Activated CD4-positive, alpha-beta T cell treated with anti-CD3 and anti-CD28 coated beads for 36 hours (primary cell): Measurements from ENCODE around the gene ADGB. TPM values are rescaled to one million over a fixed set of nuclear protein-coding genes. Genes with fewer than 3 reads are reported as not detected.
"Not testable (repeated sequence)": the region's sequence is repeated elsewhere in the genome, so short reads cannot be mapped to it uniquely, and the experiment has no call there.

Source experiments
- ATAC-seq: fragments of 200-7000 bp; cut with Tn5 transposase; one replicate; pipeline ENCODE4 v1.10.0; 2021; ENCODE audit warnings: mild to moderate bottlenecking, moderate library complexity
- CTCF ChIA-PET: fragments of 350-600 bp; sonication (Branson Sonifier 250); formaldehyde crosslinking; loops from one replicate; lab custom pipeline; 2021; ENCODE audit warnings: antibody characterized with exemption; lab: Charles Lee
- POLR2A ChIA-PET: fragments of 350-600 bp; sonication (Branson Sonifier 250); formaldehyde crosslinking; loops from one replicate; lab custom pipeline; 2021; ENCODE audit warnings: antibody characterized with exemption, inconsistent platforms; lab: Charles Lee
- DNase-seq: peaks from one replicate; pipeline ENCODE4 v3.0.0-alpha.2; 2020
- H3K27ac Mint-ChIP-seq: one replicate; pipeline ENCODE4 v1.8.0; 2021; ENCODE audit warnings: mixed read lengths
- H3K27me3 Mint-ChIP-seq: one replicate; pipeline ENCODE4 v1.8.0; 2021; ENCODE audit warnings: mixed read lengths
- H3K36me3 Mint-ChIP-seq: one replicate; pipeline ENCODE4 v1.8.0; 2021; ENCODE audit warnings: low read depth, mixed read lengths
- H3K4me1 Mint-ChIP-seq: one replicate; pipeline ENCODE4 v1.8.0; 2021; ENCODE audit warnings: mixed read lengths
- H3K4me3 Mint-ChIP-seq: one replicate; pipeline ENCODE4 v1.8.0; 2021; ENCODE audit warnings: mild to moderate bottlenecking, moderate library complexity, mixed read lengths
- H3K9me3 Mint-ChIP-seq: one replicate; pipeline ENCODE4 v1.8.0; 2021; ENCODE audit warnings: low read depth, mixed read lengths
- intact Hi-C, 2 experiments: fragments of 100-400 bp; cut with DNase I in 1 of 2; cut with micrococcal nuclease in 1 of 2; formaldehyde crosslinking; loops; one replicate each; pipeline versions ENCODE4 v1.14.2 to v1.15.1; 2022 to 2024; cut with DNase I, micrococcal nuclease
- total RNA-seq, 2 experiments: library from RNA; stranded (reverse); gene quantifications; one replicate each; pipeline ENCODE4 v1.2.3, GENCODE V29; 2021

The ADGB gene
- total RNA-seq, 2 experiments from 2014 or later: not detected

DNA sequence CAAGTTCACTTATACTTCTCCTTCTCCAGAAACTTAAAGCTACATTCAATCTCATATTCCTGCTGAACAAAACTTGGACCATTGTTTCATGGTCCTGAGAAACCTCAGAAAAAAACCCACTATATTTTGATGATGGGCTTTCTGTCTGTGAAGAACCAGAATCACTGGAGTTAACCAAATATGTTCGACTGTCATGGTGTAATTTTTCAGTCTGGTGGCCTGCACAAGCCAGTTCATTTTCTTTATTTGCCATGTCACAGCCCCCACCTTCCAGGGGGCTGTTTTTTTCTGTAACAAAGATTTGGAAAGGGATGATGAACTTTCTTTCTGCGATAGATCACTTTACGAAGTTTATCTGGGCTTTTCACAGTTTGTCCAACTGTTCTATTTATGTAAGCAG is 204.4 kb downstream of the ADGB start:
- H3K4me3 Mint-ChIP-seq, H3K9me3 Mint-ChIP-seq, ATAC-seq, H3K36me3 Mint-ChIP-seq, CTCF ChIA-PET, H3K4me1 Mint-ChIP-seq, H3K27ac Mint-ChIP-seq, intact Hi-C loops, POLR2A ChIA-PET, DNase-seq, H3K27me3 Mint-ChIP-seq: not testable (repeated sequence)

- no peaks in the 10 kb centered on the region for H3K36me3 Mint-ChIP-seq
- H3K27ac Mint-ChIP-seq: no peak overlapping the region
- ATAC-seq (no peak), DNase-seq (no peak)
- no peak overlapping the region for H3K4me3 Mint-ChIP-seq
- POLR2A ChIA-PET: no interaction called here
- H3K4me1 Mint-ChIP-seq: no peaks in the 10 kb centered on the region
- peaks cover 7% of the 10 kb centered on the region for H3K27me3 Mint-ChIP-seq
- no peaks in the 10 kb centered on the region for H3K9me3 Mint-ChIP-seq
- CTCF ChIA-PET: no interaction called here
- intact Hi-C loops: no loop called here
Observed at GRCh38 chr6:146803601-146804000, 204.8 kb downstream of the ADGB start.

- ATAC-seq (no peak), DNase-seq (no peak)
- no peaks in the 10 kb centered on the region for H3K9me3 Mint-ChIP-seq
- H3K36me3 Mint-ChIP-seq: no peaks in the 10 kb centered on the region
- no peak overlapping the region for H3K4me3 Mint-ChIP-seq
- no peaks in the 10 kb centered on the region for H3K4me1 Mint-ChIP-seq
- POLR2A ChIA-PET: no interaction called here
- H3K27me3 Mint-ChIP-seq: peaks cover 6% of the 10 kb centered on the region
- CTCF ChIA-PET: interaction anchor here (1.3 kb wide), 1 partner anchor 23 kb away, joined by 3 read pairs; no protein-coding TSS in a partner anchor
- intact Hi-C loops: no loop called here
- no peak overlapping the region for H3K27ac Mint-ChIP-seq
Observed at GRCh38 chr6:146805546-146806325, 207.0 kb downstream of the ADGB start.

DNA sequence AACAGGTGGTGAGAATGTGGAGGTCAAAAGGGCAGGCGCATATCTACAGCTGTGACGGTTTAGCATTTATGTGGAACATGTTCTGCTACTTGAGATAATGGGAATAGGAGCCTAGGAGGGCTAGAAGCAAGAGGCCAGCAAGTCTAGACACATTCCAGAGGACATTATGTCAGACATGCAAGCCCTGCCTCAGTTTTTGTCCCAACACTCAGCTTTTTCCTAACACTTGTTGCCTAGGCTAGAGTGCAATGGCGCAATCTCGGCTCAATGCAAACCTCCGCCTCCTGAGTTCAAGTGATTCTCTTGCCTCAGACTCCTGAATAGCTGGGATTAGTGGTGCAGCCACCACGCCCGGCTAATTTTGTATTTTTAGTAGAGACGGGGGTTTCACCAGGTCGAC is 210.2 kb downstream of the ADGB start:
- intact Hi-C loops, H3K4me1 Mint-ChIP-seq, H3K4me3 Mint-ChIP-seq, ATAC-seq, H3K36me3 Mint-ChIP-seq, H3K27ac Mint-ChIP-seq, H3K9me3 Mint-ChIP-seq, H3K27me3 Mint-ChIP-seq, DNase-seq, CTCF ChIA-PET, POLR2A ChIA-PET: not testable (repeated sequence)

GRCh38 chr6:146812811-146813321 is 214.1 kb downstream of the ADGB start:
- ATAC-seq, DNase-seq, H3K4me3 Mint-ChIP-seq, H3K4me1 Mint-ChIP-seq, H3K27me3 Mint-ChIP-seq, H3K9me3 Mint-ChIP-seq, POLR2A ChIA-PET, intact Hi-C loops, H3K36me3 Mint-ChIP-seq, H3K27ac Mint-ChIP-seq, CTCF ChIA-PET: not testable (repeated sequence)

GRCh38 chr6:146813554-146813953 is 214.8 kb downstream of the ADGB start:
- no peak for DNase-seq
- ChIA-PET CTCF (no interaction called here), POLR2A (no interaction called here)
- peaks cover 4% of the 10 kb centered on the region for H3K27me3 Mint-ChIP-seq
- no peaks in the 10 kb centered on the region for H3K36me3 Mint-ChIP-seq
- H3K4me3 Mint-ChIP-seq: no peak overlapping the region
- no peak overlapping the region for H3K27ac Mint-ChIP-seq
- no peaks in the 10 kb centered on the region for H3K9me3 Mint-ChIP-seq
- ATAC-seq: no peak
- intact Hi-C loops: no loop called here
- H3K4me1 Mint-ChIP-seq: no peaks in the 10 kb centered on the region

- POLR2A ChIA-PET: no interaction called here
Observed at GRCh38 chr6:146814148-146814750, 215.5 kb downstream of the ADGB start.

GRCh38 chr6:146815511-146816462 is 217.0 kb downstream of the ADGB start:
- not testable (repeated sequence) for H3K27ac Mint-ChIP-seq, H3K4me1 Mint-ChIP-seq
- CTCF ChIA-PET: interaction anchor here (1.7 kb wide), 1 partner anchor 10 kb away, joined by 8 read pairs; no protein-coding TSS in a partner anchor

More at GRCh38 chr6:146814148-146814750, 215.5 kb downstream of the ADGB start:
- H3K9me3 Mint-ChIP-seq: no peaks in the 10 kb centered on the region
- no peak overlapping the region for H3K27ac Mint-ChIP-seq
- DNase-seq (no peak), ATAC-seq (no peak)
- no peaks in the 10 kb centered on the region for H3K36me3 Mint-ChIP-seq
- H3K4me1 Mint-ChIP-seq: no peaks in the 10 kb centered on the region
- no peak overlapping the region for H3K4me3 Mint-ChIP-seq
- CTCF ChIA-PET: interaction anchor here (0.6 kb wide), 1 partner anchor 56 kb away, joined by 3 read pairs; no protein-coding TSS in a partner anchor
- intact Hi-C loops: no loop called here
- peaks cover 7% of the 10 kb centered on the region for H3K27me3 Mint-ChIP-seq

DNA sequence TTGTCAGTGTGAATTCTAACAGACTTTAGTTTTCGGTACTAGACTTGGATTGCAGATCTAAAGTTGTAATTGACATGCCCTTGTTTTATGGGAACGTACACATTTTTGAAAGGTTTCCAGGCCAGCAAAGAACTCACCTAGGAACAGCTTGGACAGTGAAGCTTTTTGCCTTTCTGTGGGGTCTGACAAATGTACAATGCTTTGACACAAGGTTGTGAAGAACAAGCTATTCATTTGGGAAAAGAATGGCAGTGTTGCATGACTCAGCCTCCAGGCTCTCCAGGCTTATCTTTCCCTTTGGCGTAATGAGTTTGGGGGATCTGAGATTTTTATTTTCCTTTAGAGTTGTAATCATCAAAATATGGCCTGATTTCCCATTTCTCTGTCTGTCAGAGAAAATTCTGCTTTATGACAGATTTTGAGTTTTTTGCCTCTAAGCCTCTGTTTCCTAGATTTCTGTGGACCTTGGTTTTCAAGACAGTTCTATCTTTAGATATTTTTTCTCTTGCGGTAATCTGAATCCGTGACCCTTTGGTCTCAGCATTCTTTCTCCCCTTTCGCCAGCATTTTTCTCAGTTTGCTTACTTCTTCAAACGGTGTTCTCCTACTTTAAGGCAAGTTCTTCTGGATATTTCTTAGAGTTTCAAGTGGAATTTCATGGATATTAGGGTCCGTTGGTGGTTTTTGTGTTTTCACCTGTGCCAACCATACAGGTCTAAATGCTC is 221.0 kb downstream of the ADGB start:
- ATAC-seq (no peak), DNase-seq (no peak)
- intact Hi-C loops: no loop called here
- no peaks in the 10 kb centered on the region for H3K36me3 Mint-ChIP-seq
- H3K9me3 Mint-ChIP-seq: no peaks in the 10 kb centered on the region
- no peak overlapping the region for H3K4me3 Mint-ChIP-seq
- POLR2A ChIA-PET: no interaction called here
- no peak overlapping the region for H3K27ac Mint-ChIP-seq
- CTCF ChIA-PET: interaction anchor here (0.7 kb wide), 1 partner anchor 131 kb away, joined by 4 read pairs; no protein-coding TSS in a partner anchor
- no peaks in the 10 kb centered on the region for H3K4me1 Mint-ChIP-seq
- peaks cover 11% of the 10 kb centered on the region for H3K27me3 Mint-ChIP-seq

More at GRCh38 chr6:146815511-146816462, 217.0 kb downstream of the ADGB start:
- H3K36me3 Mint-ChIP-seq, DNase-seq, intact Hi-C loops, H3K9me3 Mint-ChIP-seq, POLR2A ChIA-PET, H3K4me3 Mint-ChIP-seq, ATAC-seq: not testable (repeated sequence)
- H3K27me3 Mint-ChIP-seq: peaks cover 15% of the 10 kb centered on the region

- Mint-ChIP-seq H3K36me3 (no peaks in the 10 kb centered on the region), H3K27ac (no peak overlapping the region), H3K27me3 (peaks cover 7% of the 10 kb centered on the region), H3K9me3 (no peaks in the 10 kb centered on the region), H3K4me3 (no peak overlapping the region), H3K4me1 (no peaks in the 10 kb centered on the region)
- no peak for ATAC-seq
- CTCF ChIA-PET: interaction anchor here (0.7 to 2.3 kb wide), 2 partner anchors 10 to 341 kb away, joined by 3 to 8 read pairs; no protein-coding TSS in a partner anchor
- intact Hi-C loops: no loop called here
- POLR2A ChIA-PET: no interaction called here
- no peak for DNase-seq
Observed at GRCh38 chr6:146827216-146827928, 228.6 kb downstream of the ADGB start.
